ENCODE data around the gene NCR3LG1.

NCR3LG1 gene

DNA sequence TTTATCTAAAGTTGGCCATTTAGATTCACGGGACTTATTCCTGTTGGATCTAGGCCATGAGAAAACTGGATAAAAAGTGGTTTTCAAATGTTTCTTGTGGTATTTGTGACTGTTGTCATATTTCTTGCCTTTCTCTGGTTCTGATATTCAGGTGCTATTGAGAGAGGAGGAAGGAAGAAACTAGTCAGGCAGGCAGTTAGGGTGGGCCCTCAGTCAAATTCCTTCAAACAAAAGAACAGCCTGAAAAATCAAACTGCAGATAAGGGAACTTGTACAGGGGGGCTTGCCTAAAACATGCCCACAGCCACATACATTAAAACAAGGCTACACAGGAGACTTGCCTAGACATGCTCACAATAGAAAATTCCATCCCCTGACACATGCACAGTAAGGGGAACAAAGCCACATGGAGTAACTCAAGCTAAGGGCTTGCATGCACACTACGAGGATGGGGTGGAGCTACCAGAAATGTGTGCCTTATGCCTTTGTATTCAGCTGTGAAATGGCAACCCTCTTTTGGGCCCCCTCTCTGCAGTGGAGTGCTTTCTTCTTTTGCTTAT is 18.2 kb downstream of the NCR3LG1 start:
- DNase-seq (ENCODE audit: low read depth), result no peak
- H3K4me3 ChIP-seq (ENCODE audit: low read length), result no peak overlapping the region
- no peak for TF ChIP-seq CTCF (conservative IDR thresholded peaks at IDR 0.05; ENCODE audit: low read depth, low read length)

DNA sequence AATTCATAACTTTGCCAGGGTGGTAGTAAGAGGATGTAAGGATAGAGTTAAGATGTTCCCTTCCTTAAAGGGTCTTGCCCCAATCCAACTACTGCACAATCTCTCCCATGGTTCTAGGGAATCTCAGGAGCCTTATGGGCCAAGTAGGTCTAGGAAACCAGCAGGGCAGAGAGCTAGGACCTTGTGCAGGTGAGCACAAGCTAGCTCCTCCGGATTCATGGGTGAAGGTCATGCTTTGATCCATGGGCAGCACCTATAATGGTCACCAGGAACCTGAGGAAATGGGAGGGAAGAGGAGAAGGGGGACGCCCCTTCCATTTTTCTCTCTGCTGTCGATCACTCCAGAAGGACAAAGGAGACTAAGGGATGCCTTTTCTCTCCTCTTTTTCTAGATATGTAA is 20.0 kb downstream of the NCR3LG1 start:
- no peak for TF ChIP-seq CTCF (conservative IDR thresholded peaks at IDR 0.05; ENCODE audit: low read depth, low read length)
- no peak overlapping the region for H3K4me3 ChIP-seq (ENCODE audit: low read length)
- no peak for DNase-seq (ENCODE audit: low read depth)

- no peak for TF ChIP-seq CTCF (conservative IDR thresholded peaks at IDR 0.05; ENCODE audit: low read depth, low read length)
- no peak for DNase-seq (ENCODE audit: low read depth)
- no peak overlapping the region for H3K4me3 ChIP-seq (ENCODE audit: low read length)
Measured at GRCh38 chr11:17375547-17375946, 23.9 kb downstream of the NCR3LG1 start.

DNA sequence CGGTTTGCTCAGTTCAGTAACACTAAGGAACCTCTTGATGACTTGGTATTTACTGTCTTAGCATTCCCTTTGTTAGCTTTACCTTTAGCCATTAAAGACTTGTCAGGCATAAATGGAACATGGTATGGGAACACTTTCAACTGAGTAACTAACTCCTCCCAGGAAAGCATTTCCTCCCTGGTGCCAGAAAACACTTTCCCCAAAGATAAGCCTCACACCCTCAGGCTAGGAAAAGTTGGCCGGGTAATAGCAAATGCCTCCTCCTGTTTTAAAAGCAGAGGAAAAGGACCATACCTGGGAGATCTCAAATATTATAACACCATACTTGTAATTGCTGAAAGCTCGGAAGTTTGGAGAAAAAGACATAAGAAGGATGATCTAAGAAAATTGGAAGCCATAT is 24.9 kb downstream of the NCR3LG1 start:
- TF ChIP-seq CTCF (conservative IDR thresholded peaks at IDR 0.05; ENCODE audit: low read depth, low read length), result no peak
- no peak overlapping the region for H3K4me3 ChIP-seq (ENCODE audit: low read length)

DNA sequence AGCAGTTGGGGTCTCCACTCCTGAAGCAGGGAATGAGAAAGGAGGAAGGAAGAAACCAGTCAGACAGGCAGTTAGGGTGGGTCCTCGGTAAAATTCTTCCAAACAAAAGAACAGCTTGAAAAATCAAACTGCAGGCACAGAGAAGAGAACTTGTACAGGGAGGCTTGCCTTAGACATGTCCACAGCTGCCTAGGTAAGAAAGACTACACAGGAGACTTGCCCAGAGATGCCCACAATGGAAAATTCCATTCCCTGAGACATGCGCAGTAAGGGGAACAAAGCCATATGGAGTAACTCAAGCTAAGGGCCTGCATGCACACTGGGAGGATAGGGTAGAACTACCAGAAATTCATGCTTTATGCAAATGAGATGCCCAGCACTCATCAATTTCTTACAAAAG is 27.1 kb downstream of the NCR3LG1 start:
- TF ChIP-seq CTCF (conservative IDR thresholded peaks at IDR 0.05; ENCODE audit: low read depth, low read length), result no peak
- no peak for DNase-seq (ENCODE audit: low read depth)
- H3K4me3 ChIP-seq (ENCODE audit: low read length), result no peak overlapping the region

More for the DNA sequence above, 24.9 kb downstream of the NCR3LG1 start:
- no peak for DNase-seq (ENCODE audit: low read depth)

DNA sequence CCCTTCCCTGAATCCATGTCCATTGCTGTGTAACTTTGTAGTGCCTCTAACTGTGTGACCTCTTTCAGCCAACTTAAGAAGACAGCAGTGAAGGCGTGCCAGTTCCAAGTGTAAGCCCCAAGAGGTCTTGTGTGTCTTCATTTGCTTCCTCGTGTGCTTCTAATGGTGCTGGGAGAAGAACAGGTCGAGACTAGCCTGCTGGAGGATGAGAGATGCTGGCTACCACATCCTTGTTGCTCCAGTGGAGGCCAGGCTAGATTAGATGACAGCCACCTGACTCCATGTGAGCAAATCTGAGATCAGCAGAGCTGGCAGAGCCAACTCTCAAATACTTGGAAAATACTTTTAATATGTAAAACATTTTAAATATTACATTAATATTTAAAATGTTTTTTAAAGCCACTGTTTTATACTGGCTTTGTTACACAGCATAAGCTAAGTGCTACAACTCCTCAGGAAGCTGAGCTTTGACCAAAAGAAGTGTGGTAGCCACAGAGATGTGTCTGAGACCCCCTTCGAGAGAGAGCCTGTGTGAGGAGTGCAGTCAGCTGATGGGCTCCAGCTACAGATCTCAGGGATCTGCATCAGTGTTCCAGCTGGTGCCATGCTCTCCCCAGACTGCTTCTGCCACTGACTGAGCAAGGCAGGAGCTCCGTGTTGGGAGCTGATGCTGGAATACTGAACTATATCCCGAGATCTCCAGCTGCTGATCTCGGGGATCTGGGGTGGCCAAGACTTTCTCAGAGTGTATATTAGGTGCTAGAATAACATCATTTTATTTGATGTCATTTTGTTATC is 28.0 kb downstream of the NCR3LG1 start:
- no peak for TF ChIP-seq CTCF (conservative IDR thresholded peaks at IDR 0.05; ENCODE audit: low read depth, low read length)
- no peak for DNase-seq (ENCODE audit: low read depth)
- H3K4me3 ChIP-seq (ENCODE audit: low read length), result no peak overlapping the region

DNA sequence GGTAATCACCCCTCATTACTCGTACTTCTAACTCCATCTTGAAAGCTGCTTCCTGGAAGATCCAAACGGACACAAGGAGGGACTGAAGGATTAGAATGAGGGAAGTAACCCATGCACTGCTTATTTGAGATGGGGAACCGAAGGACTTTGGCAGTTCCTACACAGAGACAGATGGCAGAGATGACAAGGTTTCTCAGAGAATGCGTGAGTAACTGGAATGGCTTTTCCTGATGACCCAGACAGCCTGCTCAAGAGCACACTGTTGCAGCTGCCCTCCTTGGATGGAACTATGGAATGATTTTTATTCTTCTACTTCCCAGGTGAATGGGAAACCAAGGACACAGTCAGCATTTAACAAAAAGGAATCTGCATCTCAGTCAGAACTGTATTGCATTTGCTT is 29.6 kb downstream of the NCR3LG1 start:
- DNase-seq (ENCODE audit: low read depth), result no peak
- H3K4me3 ChIP-seq (ENCODE audit: low read length), result no peak overlapping the region
- no peak for TF ChIP-seq CTCF (conservative IDR thresholded peaks at IDR 0.05; ENCODE audit: low read depth, low read length)
